ENCODE measurements around the gene MRPL3. TPM values are rescaled to one million over a fixed set of nuclear protein-coding genes. Genes with fewer than 3 reads are reported as not detected.

The MRPL3 gene
- polyA plus RNA-seq, 3 donors: 20.9 to 66.3 (median 62.9) TPM

DNA sequence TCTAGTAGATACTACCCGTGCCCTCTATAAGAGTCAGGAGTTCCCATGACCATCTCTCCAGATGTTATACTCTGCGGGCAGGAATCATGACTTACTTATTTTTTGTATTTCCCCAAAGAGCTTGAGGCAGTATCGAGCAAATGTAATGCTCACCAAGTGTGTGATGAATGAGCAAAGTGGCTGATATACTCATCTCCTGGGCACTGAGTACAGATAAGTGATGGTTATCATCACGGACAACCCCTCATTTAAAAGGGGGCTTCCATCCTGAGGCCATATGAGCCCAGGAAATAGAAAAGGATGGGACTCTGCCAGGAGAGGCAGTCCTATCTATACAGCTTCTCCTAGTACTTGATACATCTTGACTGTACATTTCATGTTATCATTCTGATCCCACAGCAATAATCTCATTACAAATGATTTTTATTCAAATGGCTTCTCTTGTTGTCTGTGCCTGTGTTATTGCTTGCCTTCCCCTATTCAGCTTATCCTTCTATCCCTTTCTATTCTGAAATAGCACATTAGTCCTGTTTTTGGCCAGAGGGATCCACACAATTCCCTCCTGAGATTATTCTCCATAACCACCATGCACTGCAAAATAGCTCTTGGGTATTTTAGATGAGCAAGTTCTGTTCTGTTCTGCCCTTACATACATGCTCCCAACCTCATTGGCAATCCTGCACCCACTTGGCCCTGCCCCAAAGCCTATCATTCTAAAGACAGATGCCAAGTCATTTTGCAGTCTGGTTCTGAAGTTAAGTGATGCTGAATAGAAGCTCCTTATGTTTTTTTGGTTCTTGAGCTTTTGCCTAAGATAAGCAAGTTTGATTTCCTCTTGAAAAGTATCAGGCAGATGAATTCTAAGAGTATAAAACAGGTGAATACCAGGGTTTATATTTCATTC is 48.0 kb upstream of the MRPL3 start:
- Mint-ChIP-seq H3K9me3 (peaks cover 0 to 1% (median 0%) of the 10 kb centered on the region in 7 donors), H3K4me3 (no peak overlapping the region), H3K36me3 (no peaks in the 10 kb centered on the region), H3K4me1 (no peaks in the 10 kb centered on the region), H3K27ac (no peak overlapping the region), H3K27me3 (ENCODE audit: low read depth in 3 of 3) (peaks cover 2 to 5% (median 4%) of the 10 kb centered on the region in 3 donors)
- Histone ChIP-seq H3K4me3 (replicated peaks in 1 of 3; ENCODE audit: low read depth in 2 of 3, low read length in 3 of 3) (no peak overlapping the region), H3K9ac (ENCODE audit: insufficient read depth, low read length, poor library complexity, severe bottlenecking) (no peak overlapping the region), H3K9me3 (replicated peaks in 1 of 2; ENCODE audit: control insufficient read depth in 1 of 2, insufficient read depth in 1 of 2, low read length in 2 of 2) (no peaks in the 10 kb centered on the region), H3K36me3 (replicated peaks in 1 of 2; ENCODE audit: control insufficient read depth in 1 of 2, insufficient read depth in 2 of 2, low read length in 2 of 2) (no peaks in the 10 kb centered on the region), H3K79me2 (ENCODE audit: insufficient read depth, low read length) (no peaks in the 10 kb centered on the region), H4K20me1 (ENCODE audit: insufficient read depth, low read length) (no peaks in the 10 kb centered on the region), H3K4me2 (replicated peaks; ENCODE audit: extremely low read depth, low read length, poor library complexity, severe bottlenecking) (no peak overlapping the region), H3K4me1 (ENCODE audit: control insufficient read depth in 1 of 2, insufficient read depth in 2 of 2, low read length in 2 of 2) (no peaks in the 10 kb centered on the region), H2AFZ (ENCODE audit: insufficient read depth, low read depth, low read length, poor library complexity, severe bottlenecking) (no peak overlapping the region), H3K27me3 (ENCODE audit: control insufficient read depth in 2 of 2, insufficient read depth in 2 of 2, low read length in 2 of 2) (no peaks in the 10 kb centered on the region), H3K27ac (ENCODE audit: low read depth in 1 of 2, low read length in 2 of 2) (no peak overlapping the region)
- TF ChIP-seq, protein P1, sequence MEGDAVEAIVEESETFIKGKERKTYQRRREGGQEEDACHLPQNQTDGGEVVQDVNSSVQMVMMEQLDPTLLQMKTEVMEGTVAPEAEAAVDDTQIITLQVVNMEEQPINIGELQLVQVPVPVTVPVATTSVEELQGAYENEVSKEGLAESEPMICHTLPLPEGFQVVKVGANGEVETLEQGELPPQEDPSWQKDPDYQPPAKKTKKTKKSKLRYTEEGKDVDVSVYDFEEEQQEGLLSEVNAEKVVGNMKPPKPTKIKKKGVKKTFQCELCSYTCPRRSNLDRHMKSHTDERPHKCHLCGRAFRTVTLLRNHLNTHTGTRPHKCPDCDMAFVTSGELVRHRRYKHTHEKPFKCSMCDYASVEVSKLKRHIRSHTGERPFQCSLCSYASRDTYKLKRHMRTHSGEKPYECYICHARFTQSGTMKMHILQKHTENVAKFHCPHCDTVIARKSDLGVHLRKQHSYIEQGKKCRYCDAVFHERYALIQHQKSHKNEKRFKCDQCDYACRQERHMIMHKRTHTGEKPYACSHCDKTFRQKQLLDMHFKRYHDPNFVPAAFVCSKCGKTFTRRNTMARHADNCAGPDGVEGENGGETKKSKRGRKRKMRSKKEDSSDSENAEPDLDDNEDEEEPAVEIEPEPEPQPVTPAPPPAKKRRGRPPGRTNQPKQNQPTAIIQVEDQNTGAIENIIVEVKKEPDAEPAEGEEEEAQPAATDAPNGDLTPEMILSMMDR (IDR thresholded peaks at IDR 0.05): no peak
- WGBS (ENCODE audit: insufficient coverage): 100% methylated on average over 2 of the region's 4 CpGs
- intact Hi-C loops (cut with micrococcal nuclease): no loop called here
- DNase-seq: no peak

DNA sequence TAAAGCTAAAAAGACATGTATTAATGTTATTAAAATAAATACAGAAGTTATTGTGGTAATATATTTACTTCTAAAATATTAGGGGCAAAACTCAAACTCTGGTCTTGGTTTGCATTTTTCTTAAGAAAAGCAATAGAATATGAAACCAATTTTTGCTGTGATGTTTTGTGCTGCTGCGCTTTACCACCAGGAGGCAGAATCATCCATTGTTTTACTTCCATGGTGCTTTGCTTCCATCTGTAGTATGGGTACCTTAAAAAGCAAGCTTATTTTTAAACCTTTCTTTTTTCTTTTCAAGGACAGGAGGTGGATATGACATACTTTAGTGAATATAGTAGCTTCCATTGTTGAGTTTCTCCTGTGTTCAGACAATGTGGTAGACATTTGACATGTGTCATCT is 46.6 kb upstream of the MRPL3 start:
- Histone ChIP-seq H3K79me2 (ENCODE audit: insufficient read depth, low read length) (no peaks in the 10 kb centered on the region), H3K27me3 (ENCODE audit: control insufficient read depth in 2 of 2, insufficient read depth in 2 of 2, low read length in 2 of 2) (no peaks in the 10 kb centered on the region), H2AFZ (ENCODE audit: insufficient read depth, low read depth, low read length, poor library complexity, severe bottlenecking) (no peak overlapping the region), H4K20me1 (ENCODE audit: insufficient read depth, low read length) (no peaks in the 10 kb centered on the region), H3K4me1 (ENCODE audit: control insufficient read depth in 1 of 2, insufficient read depth in 2 of 2, low read length in 2 of 2) (no peaks in the 10 kb centered on the region), H3K4me2 (replicated peaks; ENCODE audit: extremely low read depth, low read length, poor library complexity, severe bottlenecking) (no peak overlapping the region), H3K36me3 (replicated peaks in 1 of 2; ENCODE audit: control insufficient read depth in 1 of 2, insufficient read depth in 2 of 2, low read length in 2 of 2) (no peaks in the 10 kb centered on the region), H3K9me3 (replicated peaks in 1 of 2; ENCODE audit: control insufficient read depth in 1 of 2, insufficient read depth in 1 of 2, low read length in 2 of 2) (no peaks in the 10 kb centered on the region), H3K27ac (ENCODE audit: low read depth in 1 of 2, low read length in 2 of 2) (no peak overlapping the region), H3K9ac (ENCODE audit: insufficient read depth, low read length, poor library complexity, severe bottlenecking) (no peak overlapping the region), H3K4me3 (replicated peaks in 1 of 3; ENCODE audit: low read depth in 2 of 3, low read length in 3 of 3) (no peak overlapping the region)
- H3K27ac Mint-ChIP-seq: no peak overlapping the region
- no peak overlapping the region for H3K4me3 Mint-ChIP-seq
- TF ChIP-seq, protein P1 (IDR thresholded peaks at IDR 0.05): peak; percentile 55
- no peak for DNase-seq
- H3K36me3 Mint-ChIP-seq: no peaks in the 10 kb centered on the region
- no peaks in the 10 kb centered on the region for H3K4me1 Mint-ChIP-seq
- peaks cover 4 to 8% (median 5%) of the 10 kb centered on the region in 3 donors for H3K27me3 Mint-ChIP-seq (ENCODE audit: low read depth in 3 of 3)
- WGBS (ENCODE audit: insufficient coverage): no CpG with 5 or more reads among the region's 1 CpG
- H3K9me3 Mint-ChIP-seq: no peaks in the 10 kb centered on the region
- intact Hi-C loops (cut with micrococcal nuclease): no loop called here

All from CD14-positive monocyte (primary cell).